ENCODE data around the gene COX7A2. TPM values are rescaled to one million over a fixed set of nuclear protein-coding genes. Genes with fewer than 3 reads are reported as not detected.
A peak's percentile ranks its signal among the peaks of the same experiment; 100 is the strongest.

COX7A2 gene, protein sequence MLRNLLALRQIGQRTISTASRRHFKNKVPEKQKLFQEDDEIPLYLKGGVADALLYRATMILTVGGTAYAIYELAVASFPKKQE
- total RNA-seq (2021; ENCODE audit: unreplicated experiment) (600 TPM), Bru-seq, nascent RNA (percentile 95 among the genes with signal in this experiment), BruChase-seq, experiment 1, labeled RNA remaining after a 6-hour chase (percentile 96 among the genes with signal in this experiment), BruChase-seq, experiment 2, labeled RNA remaining after a 2-hour chase (percentile 95 among the genes with signal in this experiment)
- 297 and 388 TPM in 2 replicates for polyA plus RNA-seq (2012)
- long read RNA-seq, transcript COX7A2-202 (4 exons, 773 nt): major isoform, 137 of 150 reads
- long read RNA-seq, partial matches to known transcripts: 4 of 150 reads
- long read RNA-seq, other reads (novel, unspliced or antisense): 4 of 150 reads

DNA sequence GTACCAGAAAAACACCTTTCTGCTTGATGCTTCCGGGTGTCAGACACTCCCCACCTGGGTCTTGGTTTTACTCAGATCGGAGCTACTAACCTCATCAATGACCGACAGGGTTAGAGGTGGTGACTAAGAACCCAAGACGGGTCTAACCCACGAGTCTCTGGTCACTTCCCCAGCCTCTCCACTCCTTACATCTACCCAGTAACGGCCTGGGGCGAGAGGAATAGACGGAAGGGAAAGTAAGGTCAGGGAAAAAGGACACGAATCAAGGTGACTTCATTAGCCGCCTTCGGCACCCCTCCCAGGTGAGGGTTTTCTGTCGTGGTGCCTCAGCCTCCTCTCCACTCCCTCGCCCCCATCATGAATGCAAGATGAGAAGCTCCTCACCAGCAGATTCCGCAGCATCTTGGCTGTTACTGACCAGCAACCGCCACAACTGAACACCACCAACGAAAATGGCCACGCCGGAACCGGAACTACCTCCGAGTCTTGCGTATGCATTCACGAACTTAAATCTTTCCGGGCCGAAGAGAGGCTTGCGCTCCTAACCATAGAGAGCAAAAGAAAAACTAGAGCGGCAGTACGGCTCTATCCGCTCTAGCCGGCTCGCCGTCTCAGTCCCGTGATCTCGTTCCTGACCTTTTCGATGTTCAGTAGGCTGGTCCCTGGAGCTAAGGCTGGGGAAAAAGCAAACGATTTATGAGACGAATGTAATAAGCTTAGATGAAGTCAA, at the start of gene COX7A2:
COX7A2 (minus strand) TSS at position 469 of the 730 bp plus-strand sequence; CDS start at position 402, 67 bp downstream.
- Histone ChIP-seq H3K9me2 (ENCODE audit: insufficient read depth) (no peaks in the 10 kb centered on the region), H3K9me3 (ENCODE audit: control insufficient read depth in 1 of 2, insufficient read depth in 1 of 2, low read depth in 1 of 2, low read length in 2 of 2) (no peaks in the 10 kb centered on the region), H3K27ac (ENCODE audit: low read depth, low read length) (peak within 1 kb of the TSS; percentile 85), H2AFZ (ENCODE audit: low read depth, low read length, poor library complexity, severe bottlenecking) (peak within 1 kb of the TSS; percentile 69), H3K4me1 (ENCODE audit: control insufficient read depth in 1 of 2, insufficient read depth in 2 of 2, low read length in 2 of 2) (peaks cover 4 to 7% of the 10 kb centered on the region in 2 experiments; a peak in 3 of 4 replicates), H3K4me3 (replicated peaks in 1 of 2; ENCODE audit: low read depth in 1 of 2, low read length in 2 of 2) (peak within 1 kb of the TSS; percentile 89 to 99), H3K36me3 (ENCODE audit: control insufficient read depth in 1 of 2, insufficient read depth in 2 of 2, low read length in 2 of 2) (peaks cover 9 to 27% of the 10 kb centered on the region in 2 experiments), H4K20me1 (ENCODE audit: insufficient read depth) (peaks cover 8% of the 10 kb centered on the region; the same call in 1 of the 2 replicates), H3K4me2 (ENCODE audit: low read length) (peak within 1 kb of the TSS; percentile 75), H3K27me3 (ENCODE audit: insufficient read depth, low read length) (no peaks in the 10 kb centered on the region), H3K79me2 (ENCODE audit: insufficient read depth, low read length) (peaks cover 50% of the 10 kb centered on the region), H3K9ac (ENCODE audit: low read length) (peak within 1 kb of the TSS; percentile 93)
- CTCF ChIA-PET: no interaction called here
- peak; percentile 97 for DNase-seq (ENCODE audit: low read depth, low spot score)
- POLR2A ChIA-PET: interaction anchor here (1.1 kb wide), 1 partner anchor 8 kb away, joined by 4 read pairs; no protein-coding TSS in a partner anchor
- RAD21 ChIA-PET (ENCODE audit: low non-redundant PET in 1 of 2, low total read pairs in 2 of 2, uncharacterized antibody in 2 of 2, unreplicated experiment in 2 of 2): interaction anchor here in 1 of 2 experiments (0.6 kb wide), 1 partner anchor 35 kb away, joined by 3 read pairs; no protein-coding TSS in a partner anchor
- intact Hi-C loops (cut with micrococcal nuclease): no loop called here
- TSS peak; percentile 69 for BruUV-seq (replicated peaks)
- peak; percentile 98 for ATAC-seq
- peak; percentile 56 for TF ChIP-seq SP1 (IDR thresholded peaks at IDR 0.05; ENCODE audit: low read depth)
- 0 out of 2 replicates have a peak, but pooled peaks have one; percentile 24 for TF ChIP-seq EGR1 (IDR thresholded peaks at IDR 0.05; ENCODE audit: low read depth)
- TF ChIP-seq ELF1 (IDR thresholded peaks at IDR 0.05; ENCODE audit: borderline replicate concordance, low read depth): peak; percentile 70; the same call in 1 of the 2 replicates
- TF ChIP-seq RAD21 (IDR thresholded peaks at IDR 0.05; ENCODE audit: low read depth): no peak
- peak; percentile 92 for TF ChIP-seq SIN3A (IDR thresholded peaks at IDR 0.05; ENCODE audit: low read depth)
- peak; percentile 31; the same call in 1 of the 2 replicates for TF ChIP-seq JUND (IDR thresholded peaks at IDR 0.05)
- TF ChIP-seq POLR2AphosphoS5 (IDR thresholded peaks at IDR 0.05; ENCODE audit: low read depth, low read length): peak; percentile 98
- TF ChIP-seq EZH2phosphoT487 (IDR thresholded peaks at IDR 0.05; ENCODE audit: borderline replicate concordance): no peak
- TF ChIP-seq EZH2 (IDR thresholded peaks at IDR 0.05): no peak
- no peak for TF ChIP-seq ZNF274 (IDR thresholded peaks at IDR 0.05; ENCODE audit: low read depth, low read length)
- TF ChIP-seq, protein P1, sequence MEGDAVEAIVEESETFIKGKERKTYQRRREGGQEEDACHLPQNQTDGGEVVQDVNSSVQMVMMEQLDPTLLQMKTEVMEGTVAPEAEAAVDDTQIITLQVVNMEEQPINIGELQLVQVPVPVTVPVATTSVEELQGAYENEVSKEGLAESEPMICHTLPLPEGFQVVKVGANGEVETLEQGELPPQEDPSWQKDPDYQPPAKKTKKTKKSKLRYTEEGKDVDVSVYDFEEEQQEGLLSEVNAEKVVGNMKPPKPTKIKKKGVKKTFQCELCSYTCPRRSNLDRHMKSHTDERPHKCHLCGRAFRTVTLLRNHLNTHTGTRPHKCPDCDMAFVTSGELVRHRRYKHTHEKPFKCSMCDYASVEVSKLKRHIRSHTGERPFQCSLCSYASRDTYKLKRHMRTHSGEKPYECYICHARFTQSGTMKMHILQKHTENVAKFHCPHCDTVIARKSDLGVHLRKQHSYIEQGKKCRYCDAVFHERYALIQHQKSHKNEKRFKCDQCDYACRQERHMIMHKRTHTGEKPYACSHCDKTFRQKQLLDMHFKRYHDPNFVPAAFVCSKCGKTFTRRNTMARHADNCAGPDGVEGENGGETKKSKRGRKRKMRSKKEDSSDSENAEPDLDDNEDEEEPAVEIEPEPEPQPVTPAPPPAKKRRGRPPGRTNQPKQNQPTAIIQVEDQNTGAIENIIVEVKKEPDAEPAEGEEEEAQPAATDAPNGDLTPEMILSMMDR (IDR thresholded peaks at IDR 0.05 in 2 of 3, conservative IDR thresholded peaks at IDR 0.05 in 1 of 3; ENCODE audit: borderline replicate concordance in 1 of 3, insufficient read depth in 1 of 3, low read depth in 2 of 3, low read length in 2 of 3): no peak
- TF ChIP-seq SRF (IDR thresholded peaks at IDR 0.05; ENCODE audit: low read depth): peak; percentile 77
- peak; percentile 29 for TF ChIP-seq TCF7L2 (IDR thresholded peaks at IDR 0.05; ENCODE audit: borderline replicate concordance, extremely low read depth, insufficient read depth, insufficient read length)
- TF ChIP-seq, protein P2, sequence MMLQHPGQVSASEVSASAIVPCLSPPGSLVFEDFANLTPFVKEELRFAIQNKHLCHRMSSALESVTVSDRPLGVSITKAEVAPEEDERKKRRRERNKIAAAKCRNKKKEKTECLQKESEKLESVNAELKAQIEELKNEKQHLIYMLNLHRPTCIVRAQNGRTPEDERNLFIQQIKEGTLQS (IDR thresholded peaks at IDR 0.05): no peak
- TF ChIP-seq CBX3 (IDR thresholded peaks at IDR 0.05; ENCODE audit: low read depth): peak; percentile 98
- TF ChIP-seq YY1 (IDR thresholded peaks at IDR 0.05; ENCODE audit: extremely low read depth, insufficient replicate concordance, low read depth, low read length): peak; percentile 93
- TF ChIP-seq ZFX (IDR thresholded peaks at IDR 0.05): no peak
- peak; percentile 62 for TF ChIP-seq CEBPB (IDR thresholded peaks at IDR 0.05; ENCODE audit: low read depth)
- peak; percentile 63 for TF ChIP-seq POLR2A (IDR thresholded peaks at IDR 0.05; ENCODE audit: borderline replicate concordance, extremely low read depth, insufficient read depth, insufficient read length)
- TF ChIP-seq, protein P3, sequence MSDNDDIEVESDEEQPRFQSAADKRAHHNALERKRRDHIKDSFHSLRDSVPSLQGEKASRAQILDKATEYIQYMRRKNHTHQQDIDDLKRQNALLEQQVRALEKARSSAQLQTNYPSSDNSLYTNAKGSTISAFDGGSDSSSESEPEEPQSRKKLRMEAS (IDR thresholded peaks at IDR 0.05): peak; percentile 83
- TF ChIP-seq FOSL1 (IDR thresholded peaks at IDR 0.05; ENCODE audit: low read depth): no peak
- TF ChIP-seq, protein P4, sequence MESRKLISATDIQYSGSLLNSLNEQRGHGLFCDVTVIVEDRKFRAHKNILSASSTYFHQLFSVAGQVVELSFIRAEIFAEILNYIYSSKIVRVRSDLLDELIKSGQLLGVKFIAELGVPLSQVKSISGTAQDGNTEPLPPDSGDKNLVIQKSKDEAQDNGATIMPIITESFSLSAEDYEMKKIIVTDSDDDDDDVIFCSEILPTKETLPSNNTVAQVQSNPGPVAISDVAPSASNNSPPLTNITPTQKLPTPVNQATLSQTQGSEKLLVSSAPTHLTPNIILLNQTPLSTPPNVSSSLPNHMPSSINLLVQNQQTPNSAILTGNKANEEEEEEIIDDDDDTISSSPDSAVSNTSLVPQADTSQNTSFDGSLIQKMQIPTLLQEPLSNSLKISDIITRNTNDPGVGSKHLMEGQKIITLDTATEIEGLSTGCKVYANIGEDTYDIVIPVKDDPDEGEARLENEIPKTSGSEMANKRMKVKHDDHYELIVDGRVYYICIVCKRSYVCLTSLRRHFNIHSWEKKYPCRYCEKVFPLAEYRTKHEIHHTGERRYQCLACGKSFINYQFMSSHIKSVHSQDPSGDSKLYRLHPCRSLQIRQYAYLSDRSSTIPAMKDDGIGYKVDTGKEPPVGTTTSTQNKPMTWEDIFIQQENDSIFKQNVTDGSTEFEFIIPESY (IDR thresholded peaks at IDR 0.05; ENCODE audit: extremely low read depth, insufficient replicate concordance, low read length): no peak
